Body of pancreas (tissue), 4 donors: Measurements from ENCODE around the gene ERBB4. TPM values are rescaled to one million over a fixed set of nuclear protein-coding genes. Genes with fewer than 3 reads are reported as not detected.

Experiments used
- ATAC-seq: fragments of 150-250 bp; one replicate; pipeline ENCODE4 v1.9.1; 2016
- DNase-seq, 4 donors: peaks; one replicate each; pipeline ENCODE4 v3.0.0-alpha.2; 2019
- H3K27ac ChIP-seq, 4 donors: fragments of 200-600 bp; sonication (generic); 1 replicate in 3 of 4; 2 replicates in 1 of 4; pipeline versions ENCODE4 v1.5.1 to v1.6.1; 2016 to 2019; ENCODE audit warnings: mild to moderate bottlenecking in 1 of 4, mixed read lengths in 1 of 4, moderate library complexity in 1 of 4
- H3K27me3 ChIP-seq, 2 donors: fragments of 200-600 bp; sonication (generic); one replicate each; pipeline ENCODE4 v1.6.0; 2016; ENCODE audit warnings: mild to moderate bottlenecking in 1 of 2
- H3K36me3 ChIP-seq, 2 donors: fragments of 200-600 bp; sonication (generic); replicated peaks in 1 of 2; 2 replicates each; pipeline ENCODE4 v1.5.1; 2016; ENCODE audit warnings: low read depth in 2 of 2; ENCODE audit not compliant: insufficient read depth in 1 of 2
- H3K4me1 ChIP-seq: fragments of 200-600 bp; sonication (generic); one replicate; pipeline ENCODE4 v1.6.0; 2016
- H3K4me3 ChIP-seq, 2 donors: fragments of 200-600 bp; sonication (generic); 1 replicate in 1 of 2; 2 replicates in 1 of 2; pipeline ENCODE4 v1.5.1; 2016 to 2019
- H3K9me3 ChIP-seq, 3 donors: fragments of 200-600 bp; sonication (generic); 1 replicate in 2 of 3; 2 replicates in 1 of 3; pipeline ENCODE4 v1.5.1; 2016
- POLR2A ChIP-seq, 3 donors: fragments of 450-650 bp; IDR thresholded peaks; one replicate each; pipeline ENCODE4 v1.6.1; 2016; ENCODE audit warnings: antibody characterized with exemption in 3 of 3, mild to moderate bottlenecking in 2 of 3
- WGBS, 2 donors: methylation state at CpG; one replicate each; pipeline ENCODE4 v1.1.5; 2017; 5-methylcytosine and 5-hydroxymethylcytosine counted together
- intact Hi-C: fragments of 100-400 bp; cut with DNase I; formaldehyde crosslinking; loops from one replicate; pipeline ENCODE4 v1.15.1; 2023
- total RNA-seq, 2 donors: library from RNA; depleted of rRNA; stranded (reverse); fragments of >200 nt; gene quantifications; one replicate each; pipeline ENCODE4 v1.1.0, GENCODE V29; 2016
- TF ChIP-seq, protein P1 (sequence below), 7 experiments: fragments of 450-650 bp in 4 of 7; fragments of 200-600 bp in 3 of 7; sonication (generic) in 3 of 7; IDR thresholded peaks; one replicate each; pipeline ENCODE4 v1.5.1; 2016 to 2019; ENCODE audit warnings: antibody characterized with exemption in 7 of 7

The ERBB4 gene
- total RNA-seq, 2 donors from 2014 or later, result 1.6 to 4.4 TPM

- intact Hi-C loops, result no loop called here
- peaks cover 19% of the 10 kb centered on the region for H3K4me1 ChIP-seq
These were observed 2.4 kb downstream of the ERBB4 start for GRCh38 chr2:212535996-212536816.

GRCh38 chr2:212534336-212534735 lies 4.3 kb downstream of the ERBB4 start:
- Histone ChIP-seq H3K4me3 (no peak overlapping the region), H3K36me3 (no peaks in the 10 kb centered on the region), H3K27ac (no peak overlapping the region), H3K9me3 (no peaks in the 10 kb centered on the region), H3K27me3 (no peaks in the 10 kb centered on the region), H3K4me1 (peaks cover 19% of the 10 kb centered on the region)
- ATAC-seq (no peak), DNase-seq (no peak)
- WGBS, 2 donors, result 69 to 74% methylated on average over 2 of the region's 2 CpGs
- TF ChIP-seq, protein P1, sequence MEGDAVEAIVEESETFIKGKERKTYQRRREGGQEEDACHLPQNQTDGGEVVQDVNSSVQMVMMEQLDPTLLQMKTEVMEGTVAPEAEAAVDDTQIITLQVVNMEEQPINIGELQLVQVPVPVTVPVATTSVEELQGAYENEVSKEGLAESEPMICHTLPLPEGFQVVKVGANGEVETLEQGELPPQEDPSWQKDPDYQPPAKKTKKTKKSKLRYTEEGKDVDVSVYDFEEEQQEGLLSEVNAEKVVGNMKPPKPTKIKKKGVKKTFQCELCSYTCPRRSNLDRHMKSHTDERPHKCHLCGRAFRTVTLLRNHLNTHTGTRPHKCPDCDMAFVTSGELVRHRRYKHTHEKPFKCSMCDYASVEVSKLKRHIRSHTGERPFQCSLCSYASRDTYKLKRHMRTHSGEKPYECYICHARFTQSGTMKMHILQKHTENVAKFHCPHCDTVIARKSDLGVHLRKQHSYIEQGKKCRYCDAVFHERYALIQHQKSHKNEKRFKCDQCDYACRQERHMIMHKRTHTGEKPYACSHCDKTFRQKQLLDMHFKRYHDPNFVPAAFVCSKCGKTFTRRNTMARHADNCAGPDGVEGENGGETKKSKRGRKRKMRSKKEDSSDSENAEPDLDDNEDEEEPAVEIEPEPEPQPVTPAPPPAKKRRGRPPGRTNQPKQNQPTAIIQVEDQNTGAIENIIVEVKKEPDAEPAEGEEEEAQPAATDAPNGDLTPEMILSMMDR (IDR thresholded peaks at IDR 0.05), result no peak
- no peak for TF ChIP-seq POLR2A (IDR thresholded peaks at IDR 0.05)
- intact Hi-C loops, result no loop called here

More at GRCh38 chr2:212535996-212536816, 2.4 kb downstream of the ERBB4 start:
- no peak for ATAC-seq
- H3K27me3 ChIP-seq, result no peaks in the 10 kb centered on the region
- DNase-seq, result peak in 2 of 4 donors; percentile 11 to 13
- TF ChIP-seq POLR2A (IDR thresholded peaks at IDR 0.05), result no peak
- TF ChIP-seq, protein P1 (IDR thresholded peaks at IDR 0.05), result no peak
- H3K27ac ChIP-seq, result no peak overlapping the region
- peak overlapping the region in 1 of 2 donors; percentile 64 for H3K4me3 ChIP-seq
- H3K9me3 ChIP-seq, result no peaks in the 10 kb centered on the region
- WGBS, 2 donors, result 8 to 10% methylated on average over 34 of the region's 34 CpGs
- H3K36me3 ChIP-seq, result no peaks in the 10 kb centered on the region

- intact Hi-C loops, result no loop called here
These were observed 6.0 kb downstream of the ERBB4 start for GRCh38 chr2:212532585-212532984.

GRCh38 chr2:212532087-212532486 lies 6.5 kb downstream of the ERBB4 start:
- no peak overlapping the region for H3K4me3 ChIP-seq
- H3K4me1 ChIP-seq, result peaks cover 7% of the 10 kb centered on the region
- no peaks in the 10 kb centered on the region for H3K36me3 ChIP-seq
- ATAC-seq, result no peak
- TF ChIP-seq, protein P1 (IDR thresholded peaks at IDR 0.05), result no peak
- no peak for TF ChIP-seq POLR2A (IDR thresholded peaks at IDR 0.05)
- H3K27me3 ChIP-seq, result no peaks in the 10 kb centered on the region
- 81 to 87% methylated on average over 3 of the region's 3 CpGs for WGBS, 2 donors
- intact Hi-C loops, result no loop called here
- no peak for DNase-seq
- H3K9me3 ChIP-seq, result no peaks in the 10 kb centered on the region
- no peak overlapping the region for H3K27ac ChIP-seq

More at GRCh38 chr2:212532585-212532984, 6.0 kb downstream of the ERBB4 start:
- Histone ChIP-seq H3K36me3 (no peaks in the 10 kb centered on the region), H3K4me1 (peaks cover 12% of the 10 kb centered on the region), H3K4me3 (no peak overlapping the region), H3K9me3 (no peaks in the 10 kb centered on the region), H3K27ac (no peak overlapping the region), H3K27me3 (no peaks in the 10 kb centered on the region)
- no peak for TF ChIP-seq POLR2A (IDR thresholded peaks at IDR 0.05)
- TF ChIP-seq, protein P1 (IDR thresholded peaks at IDR 0.05), result no peak
- no peak for ATAC-seq
- DNase-seq, result no peak
- WGBS, 2 donors, result 90 to 98% methylated on average over 2 of the region's 2 CpGs
